ENCODE measurements around the gene ARL8A. TPM values are rescaled to one million over a fixed set of nuclear protein-coding genes. Genes with fewer than 3 reads are reported as not detected.

ARL8A gene
- total and polyA plus RNA-seq, 2 of the 4 experiments (the other 2 are of a cell fraction), result 18.1 to 30.7 TPM

- no peaks in the 10 kb centered on the region for H3K36me3 ChIP-seq (ENCODE audit: control insufficient read depth, insufficient read depth, low read length)
- no peak overlapping the region for H3K4me2 ChIP-seq (ENCODE audit: low read depth, low read length)
- no peak overlapping the region for H3K4me3 ChIP-seq (ENCODE audit: insufficient read depth, low read depth, low read length)
- ChIA-PET CTCF (interaction anchor here (0.8 to 1.4 kb wide), 5 partner anchors 8 to 34 kb away, joined by 3 to 5 read pairs (median 3); no protein-coding TSS in a partner anchor), POLR2A (ENCODE audit: unreplicated experiment) (no interaction called here)
- H4K91ac ChIP-seq (ENCODE audit: insufficient read depth, low read depth, low read length), result no peak overlapping the region
- no peak overlapping the region for H3K56ac ChIP-seq (ENCODE audit: extremely low read depth, insufficient read depth, low read length)
- no peaks in the 10 kb centered on the region for H3K79me1 ChIP-seq (ENCODE audit: low read depth in 1 of 2, low read length in 2 of 2)
- H3K14ac ChIP-seq (replicated peaks; ENCODE audit: low read depth, low read length), result no peak overlapping the region
- H3K27ac ChIP-seq (ENCODE audit: insufficient read depth, low read length), result no peak overlapping the region
- no peak for TF ChIP-seq ELK1 (IDR thresholded peaks at IDR 0.05; ENCODE audit: borderline replicate concordance, low read depth, low read length)
- TF ChIP-seq RFX5 (IDR thresholded peaks at IDR 0.05; ENCODE audit: low read depth, low read length), result no peak
- no peak for TF ChIP-seq MAFK (IDR thresholded peaks at IDR 0.05; ENCODE audit: low read depth, low read length)
- TF ChIP-seq MXI1 (IDR thresholded peaks at IDR 0.05; ENCODE audit: borderline replicate concordance, low read depth, low read length), result no peak
- no peak for TF ChIP-seq FOS (IDR thresholded peaks at IDR 0.05; ENCODE audit: low read depth, low read length)
- no peak for TF ChIP-seq CEBPB (IDR thresholded peaks at IDR 0.05; ENCODE audit: low read depth, low read length)
- no peak overlapping the region for H2BK120ac ChIP-seq (ENCODE audit: low read depth, low read length)
- H2BK20ac ChIP-seq (ENCODE audit: low read depth, low read length), result no peak overlapping the region
- no CpG with 5 or more reads among the region's 8 CpGs for WGBS, 2 experiments (ENCODE audit: extremely low coverage in 2 of 2, insufficient read length in 1 of 2)
- H3K27me3 ChIP-seq (ENCODE audit: control insufficient read depth, insufficient read depth, low read length), result peaks cover 25% of the 10 kb centered on the region
- no peak overlapping the region for H2BK15ac ChIP-seq (ENCODE audit: low read depth, low read length)
- H3K9me3 ChIP-seq (ENCODE audit: control insufficient read depth, insufficient read depth, low read length), result no peaks in the 10 kb centered on the region
- no peak overlapping the region for H2AFZ ChIP-seq (replicated peaks; ENCODE audit: low read length, poor library complexity)
- H2AK5ac ChIP-seq (ENCODE audit: low read depth, low read length), result no peak overlapping the region
- no peak; the same call in 1 of the 2 replicates for ATAC-seq (ENCODE audit: low read depth)
- no TSS peak for BruUV-seq (replicated peaks)
- no peak overlapping the region for H2BK5ac ChIP-seq (ENCODE audit: low read depth, low read length, poor library complexity, severe bottlenecking)
- no peak overlapping the region for H4K8ac ChIP-seq (ENCODE audit: low read depth in 2 of 2, low read length in 2 of 2)
- H3K18ac ChIP-seq (ENCODE audit: low read depth, low read length), result no peak overlapping the region
- no peaks in the 10 kb centered on the region for H3K9me1 ChIP-seq (ENCODE audit: insufficient read depth, low read length)
- in situ Hi-C loops (cut with MboI; ENCODE audit: low sequenced_read_pairs), result no loop called here
- DNase-seq, result peak; percentile 8
- H3K4me1 ChIP-seq (ENCODE audit: control insufficient read depth, insufficient read depth, low read length), result no peaks in the 10 kb centered on the region
- no peak overlapping the region for H4K5ac ChIP-seq (ENCODE audit: low read depth, low read length)
- intact Hi-C loops (cut with micrococcal nuclease), result no loop called here
- no peak overlapping the region for H2AK9ac ChIP-seq (replicated peaks; ENCODE audit: low read depth, low read length, poor library complexity)
- no peak overlapping the region for H3K23ac ChIP-seq (ENCODE audit: low read depth, low read length)
- dilution Hi-C loops (cut with HindIII; ENCODE audit: low sequenced_read_pairs, unreplicated experiment), result no loop called here
- H4K20me1 ChIP-seq (ENCODE audit: insufficient read depth, low read length), result no peaks in the 10 kb centered on the region
- H3K9ac ChIP-seq (ENCODE audit: low read depth, low read length), result no peak overlapping the region
- H3K4ac ChIP-seq (ENCODE audit: low read depth, low read length), result no peak overlapping the region
Measured at GRCh38 chr1:202155478-202156021, 11.0 kb upstream of the ARL8A start.

All from IMR-90 (cell line).